A172 (cell line): ENCODE results near the gene PPP1R1B. TPM values are rescaled to one million over a fixed set of nuclear protein-coding genes. Genes with fewer than 3 reads are reported as not detected.

Experiments used
- DNase-seq: peaks from one replicate; pipeline ENCODE4 v3.0.0-alpha.2; 2015; ENCODE audit warnings: low spot score
- total RNA-seq: library from RNA; depleted of rRNA; stranded (reverse); fragments of >200 nt; shearing (Covaris generic); gene quantifications from 2 replicates; pipeline ENCODE4 v1.2.3, GENCODE V29; 2014; rRNA removed

PPP1R1B gene
- total RNA-seq, 1 experiment from 2014 or later, result not detected

DNA sequence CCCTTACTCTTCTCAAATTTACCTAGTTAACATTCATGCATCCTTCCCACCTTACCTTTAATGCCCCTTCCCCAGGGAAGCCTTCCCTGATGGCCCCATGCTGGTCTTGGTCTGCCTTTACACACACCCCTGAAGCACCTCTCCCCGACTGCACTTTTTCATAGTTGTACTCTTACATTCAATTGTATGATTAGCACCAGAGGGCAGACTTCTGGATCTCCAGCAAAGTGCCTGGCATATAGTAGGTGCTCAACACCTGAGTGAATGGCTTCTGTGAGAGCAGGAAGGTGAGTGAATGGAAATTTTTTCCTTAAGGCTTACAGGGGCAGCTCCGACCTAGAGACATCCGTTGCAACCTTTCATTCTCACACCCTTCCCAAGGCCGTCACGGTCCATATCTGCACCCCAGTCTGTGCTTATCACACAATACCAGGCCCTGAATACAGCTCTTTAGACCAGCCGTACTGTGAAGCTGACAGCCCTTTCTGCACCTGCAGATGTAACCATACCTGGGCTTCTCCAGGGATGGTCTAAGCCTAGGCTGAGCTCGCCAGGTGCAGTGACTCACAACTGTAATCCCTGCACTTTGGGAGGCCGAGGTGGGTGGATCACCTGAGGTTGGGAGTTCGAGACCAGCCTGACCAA lies 56.7 kb downstream of the PPP1R1B start:
- no peak for DNase-seq

- DNase-seq, result no peak
Measured at GRCh38 chr17:39684369-39685192, 57.8 kb downstream of the PPP1R1B start.

Other genes starting within 250 kb of the PPP1R1B start
- gene FBXL20, start 225.3 kb upstream of the PPP1R1B start, total RNA-seq, result 9.8 and 11.9 TPM in 2 replicates
- gene MED1, start 175.7 kb upstream of the PPP1R1B start, total RNA-seq, result 17.2 and 19.3 TPM in 2 replicates
- 48.9 and 50.4 TPM in 2 replicates for gene CDK12, start 165.5 kb upstream of the PPP1R1B start, total RNA-seq
- gene NEUROD2, start 19.0 kb upstream of the PPP1R1B start, total RNA-seq, result not detected in 2 replicates
- gene STARD3, start 10.2 kb downstream of the PPP1R1B start, total RNA-seq, result 35.1 and 42.9 TPM in 2 replicates
- gene TCAP, start 38.4 kb downstream of the PPP1R1B start, total RNA-seq, result 0.19 and 0.26 TPM in 2 replicates
- not detected in 2 replicates for gene PNMT, start 41.5 kb downstream of the PPP1R1B start, total RNA-seq
- gene PGAP3, start 61.1 kb downstream of the PPP1R1B start, total RNA-seq, result 10.8 and 11.4 TPM in 2 replicates
- gene ERBB2, start 73.1 kb downstream of the PPP1R1B start, total RNA-seq, result 43.3 and 43.6 TPM in 2 replicates
- gene MIEN1, start 103.6 kb downstream of the PPP1R1B start, total RNA-seq, result 109 and 111 TPM in 2 replicates
- 0.40 and 0.72 TPM in 2 replicates for gene GRB7, start 111.0 kb downstream of the PPP1R1B start, total RNA-seq
- gene IKZF3, start 237.4 kb downstream of the PPP1R1B start, total RNA-seq, result not detected in 2 replicates
- not detected in 2 replicates for gene ZPBP2, start 241.2 kb downstream of the PPP1R1B start, total RNA-seq